BE2C (cell line): ENCODE results near the gene OR5P2.

ENCODE experiments used
- DNase-seq: peaks from one replicate; pipeline ENCODE4 v3.0.0-alpha.2; 2020
- H3K27me3 ChIP-seq: fragments of 250-450 bp; sonication (Bioruptor Pico); 2 replicates; pipeline ENCODE4 v1.5.1; 2020; ENCODE audit warnings: mild to moderate bottlenecking
- H3K36me3 ChIP-seq: fragments of 250-450 bp; sonication (Bioruptor Pico); 2 replicates; pipeline ENCODE4 v1.5.1; 2020; ENCODE audit warnings: mild to moderate bottlenecking
- H3K4me1 ChIP-seq: fragments of 250-450 bp; sonication (Bioruptor Pico); 2 replicates; pipeline ENCODE4 v1.5.1; 2020
- H3K4me3 ChIP-seq: 2 replicates; pipeline ENCODE4 v1.5.1; 2011; ENCODE audit warnings: low read depth, low read length
- H3K9me3 ChIP-seq: fragments of 250-450 bp; sonication (Bioruptor Pico); 2 replicates; pipeline ENCODE4 v1.5.1; 2020
- TF ChIP-seq, protein P1 (sequence below): IDR thresholded peaks from 2 replicates; pipeline ENCODE4 v1.5.1; 2012; ENCODE audit warnings: mild to moderate bottlenecking, low read depth, low read length

The OR5P2 gene

DNA sequence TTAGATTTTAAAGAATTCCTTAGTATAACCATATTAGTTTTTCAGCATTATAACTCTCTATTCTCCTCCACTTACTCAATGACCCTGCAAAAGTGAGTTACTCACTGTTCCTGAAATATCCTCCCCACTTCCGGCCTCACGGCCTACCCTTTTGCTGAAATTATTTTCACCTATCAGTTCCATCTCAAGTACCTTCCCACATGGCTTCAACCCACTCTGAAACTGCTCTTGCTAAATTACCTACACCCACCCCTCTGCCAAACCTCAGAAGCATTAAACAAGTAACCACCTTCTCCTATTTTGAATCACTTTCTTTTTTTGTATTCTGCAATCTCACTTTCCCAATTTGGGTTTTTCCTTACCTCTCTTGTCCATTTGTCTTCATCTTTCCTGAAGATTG, 37.7 kb downstream of the OR5P2 start:
- DNase-seq, result no peak
- H3K27me3 ChIP-seq, result no peaks in the 10 kb centered on the region
- no peaks in the 10 kb centered on the region for H3K9me3 ChIP-seq
- TF ChIP-seq, protein P1, sequence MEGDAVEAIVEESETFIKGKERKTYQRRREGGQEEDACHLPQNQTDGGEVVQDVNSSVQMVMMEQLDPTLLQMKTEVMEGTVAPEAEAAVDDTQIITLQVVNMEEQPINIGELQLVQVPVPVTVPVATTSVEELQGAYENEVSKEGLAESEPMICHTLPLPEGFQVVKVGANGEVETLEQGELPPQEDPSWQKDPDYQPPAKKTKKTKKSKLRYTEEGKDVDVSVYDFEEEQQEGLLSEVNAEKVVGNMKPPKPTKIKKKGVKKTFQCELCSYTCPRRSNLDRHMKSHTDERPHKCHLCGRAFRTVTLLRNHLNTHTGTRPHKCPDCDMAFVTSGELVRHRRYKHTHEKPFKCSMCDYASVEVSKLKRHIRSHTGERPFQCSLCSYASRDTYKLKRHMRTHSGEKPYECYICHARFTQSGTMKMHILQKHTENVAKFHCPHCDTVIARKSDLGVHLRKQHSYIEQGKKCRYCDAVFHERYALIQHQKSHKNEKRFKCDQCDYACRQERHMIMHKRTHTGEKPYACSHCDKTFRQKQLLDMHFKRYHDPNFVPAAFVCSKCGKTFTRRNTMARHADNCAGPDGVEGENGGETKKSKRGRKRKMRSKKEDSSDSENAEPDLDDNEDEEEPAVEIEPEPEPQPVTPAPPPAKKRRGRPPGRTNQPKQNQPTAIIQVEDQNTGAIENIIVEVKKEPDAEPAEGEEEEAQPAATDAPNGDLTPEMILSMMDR, result no peak
- H3K36me3 ChIP-seq, result no peaks in the 10 kb centered on the region
- no peak overlapping the region for H3K4me3 ChIP-seq
- H3K4me1 ChIP-seq, result no peaks in the 10 kb centered on the region

DNA sequence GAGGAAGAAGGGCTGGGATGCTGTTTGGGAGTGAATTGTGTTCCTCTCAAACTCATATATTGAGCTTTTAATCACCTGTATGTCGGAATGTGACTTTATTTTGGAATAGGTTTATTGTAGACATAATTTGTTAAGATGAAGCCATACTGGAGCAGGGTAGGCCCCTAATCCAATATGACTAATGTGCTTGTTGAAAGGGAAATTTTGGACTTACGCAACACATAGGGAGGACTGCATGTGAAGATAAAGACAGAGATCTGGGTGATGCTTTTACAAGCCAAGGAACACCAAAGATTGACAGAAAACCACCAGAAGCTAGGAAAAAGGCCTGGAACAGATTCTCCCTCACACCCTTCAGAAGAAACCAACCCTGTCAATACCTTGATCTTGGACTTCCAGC, 47.3 kb downstream of the OR5P2 start:
- H3K4me3 ChIP-seq, result no peak overlapping the region
- DNase-seq, result no peak
- TF ChIP-seq, protein P1, result no peak

More for the DNA sequence above, 47.3 kb downstream of the OR5P2 start:
- Histone ChIP-seq H3K36me3 (no peaks in the 10 kb centered on the region), H3K27me3 (no peaks in the 10 kb centered on the region), H3K9me3 (no peaks in the 10 kb centered on the region), H3K4me1 (no peaks in the 10 kb centered on the region)
